Muscle of leg (tissue), 11 donors: Measurements from ENCODE around the gene ZNF341. TPM values are rescaled to one million over a fixed set of nuclear protein-coding genes. Genes with fewer than 3 reads are reported as not detected.
A peak's percentile ranks its signal among the peaks of the same experiment; 100 is the strongest.

ENCODE experiments used
- DNase-seq: peaks from one replicate; pipeline ENCODE4 v3.0.0; 2013
- H3K27ac ChIP-seq: one replicate; pipeline ENCODE4 v1.5.1; 2013; ENCODE audit warnings: mild to moderate bottlenecking, low read length, control low read depth
- H3K27me3 ChIP-seq: one replicate; pipeline ENCODE4 v1.6.1; 2013; ENCODE audit warnings: low read length; ENCODE audit not compliant: control insufficient read depth, insufficient read depth
- H3K36me3 ChIP-seq: one replicate; pipeline ENCODE4 v1.6.1; 2013; ENCODE audit warnings: low read length; ENCODE audit not compliant: control insufficient read depth, insufficient read depth
- H3K4me1 ChIP-seq: one replicate; pipeline ENCODE4 v1.6.1; 2013; ENCODE audit warnings: low read length; ENCODE audit not compliant: control insufficient read depth, insufficient read depth
- H3K4me3 ChIP-seq: one replicate; pipeline ENCODE4 v1.5.1; 2013; ENCODE audit warnings: low read length, control low read depth
- H3K9me3 ChIP-seq: replicated peaks from 2 replicates; pipeline ENCODE4 v1.6.1; 2013; ENCODE audit warnings: low read depth, low read length; ENCODE audit not compliant: control insufficient read depth
- WGBS: methylation state at CpG from one replicate; pipeline ENCODE4 v1.1.5; 2013; ENCODE audit warnings: missing lambda C conversion rate; ENCODE audit not compliant: insufficient coverage; 5-methylcytosine and 5-hydroxymethylcytosine counted together
- polyA plus RNA-seq, 8 donors: library from polyadenylated mRNA; unstranded; fragments of 120-200 nt; gene quantifications; one replicate each; pipeline versions ENCODE4 v1.2.1 to v1.2.3, GENCODE V29; 2013; ENCODE audit warnings: inconsistent platforms in 1 of 8, low replicate concordance in 1 of 8; ENCODE audit not compliant: insufficient read length in 8 of 8, insufficient read depth in 1 of 8
- total RNA-seq: library from RNA; stranded (reverse); fragments of 120-200 nt; gene quantifications from one replicate; pipeline ENCODE4 v1.2.4, GENCODE V29; 2013

The ZNF341 gene
- total and polyA plus RNA-seq, 9 donors = 1.3 to 3.2 (median 2.8) TPM

GRCh38 chr20:33719277-33719988 lies 12.4 kb upstream of the ZNF341 start:
- DNase-seq = peak; percentile 22
- H3K36me3 ChIP-seq = peaks cover 6% of the 10 kb centered on the region
- H3K9me3 ChIP-seq = no peaks in the 10 kb centered on the region
- peaks cover 11% of the 10 kb centered on the region for H3K4me1 ChIP-seq
- peak overlapping the region; percentile 83 for H3K4me3 ChIP-seq
- no peaks in the 10 kb centered on the region for H3K27me3 ChIP-seq
- WGBS = 55% methylated on average over 12 of the region's 13 CpGs
- H3K27ac ChIP-seq = peak overlapping the region; percentile 29

GRCh38 chr20:33719989-33720709 lies 11.6 kb upstream of the ZNF341 start, which contains the start of gene PXMP4:
PXMP4 (minus strand) TSS chr20:33720310; CDS start chr20:33720207, 103 bp downstream.
- no peaks in the 10 kb centered on the region for H3K27me3 ChIP-seq
- WGBS = under 1% methylated on average over 41 of the region's 46 CpGs
- H3K36me3 ChIP-seq = no peaks in the 10 kb centered on the region
- H3K4me3 ChIP-seq = peak within 1 kb of the TSS; percentile 83
- H3K4me1 ChIP-seq = peaks cover 11% of the 10 kb centered on the region
- H3K9me3 ChIP-seq = no peaks in the 10 kb centered on the region
- peak within 1 kb of the TSS; percentile 29 for H3K27ac ChIP-seq
- peak; percentile 100 for DNase-seq

GRCh38 chr20:33721391-33722140 lies 10.2 kb upstream of the ZNF341 start:
- H3K36me3 ChIP-seq = no peaks in the 10 kb centered on the region
- H3K4me3 ChIP-seq = no peak overlapping the region
- WGBS = 100% methylated on average over 3 of the region's 11 CpGs
- H3K9me3 ChIP-seq = no peaks in the 10 kb centered on the region
- no peak for DNase-seq
- H3K27me3 ChIP-seq = no peaks in the 10 kb centered on the region
- no peak overlapping the region for H3K27ac ChIP-seq
- H3K4me1 ChIP-seq = peaks cover 11% of the 10 kb centered on the region

GRCh38 chr20:33724439-33725094 lies 7.2 kb upstream of the ZNF341 start:
- no peak for DNase-seq
- Histone ChIP-seq H3K36me3 (no peaks in the 10 kb centered on the region), H3K4me1 (peaks cover 6% of the 10 kb centered on the region), H3K4me3 (no peak overlapping the region), H3K27me3 (no peaks in the 10 kb centered on the region), H3K9me3 (no peaks in the 10 kb centered on the region), H3K27ac (no peak overlapping the region)
- 50% methylated on average over 1 of the region's 14 CpGs for WGBS

GRCh38 chr20:33725607-33726264 lies 6.1 kb upstream of the ZNF341 start:
- Histone ChIP-seq H3K27ac (no peak overlapping the region), H3K4me1 (no peaks in the 10 kb centered on the region)
- WGBS = no CpG with 5 or more reads among the region's 7 CpGs

GRCh38 chr20:33727115-33727479 lies 4.7 kb upstream of the ZNF341 start:
- no peak for DNase-seq
- H3K9me3 ChIP-seq = no peaks in the 10 kb centered on the region
- WGBS = 96% methylated on average over 4 of the region's 5 CpGs
- H3K4me1 ChIP-seq = peaks cover 7% of the 10 kb centered on the region
- peaks cover 2% of the 10 kb centered on the region for H3K27me3 ChIP-seq
- H3K27ac ChIP-seq = no peak overlapping the region
- H3K36me3 ChIP-seq = no peaks in the 10 kb centered on the region
- no peak overlapping the region for H3K4me3 ChIP-seq

More at GRCh38 chr20:33725607-33726264, 6.1 kb upstream of the ZNF341 start:
- Histone ChIP-seq H3K36me3 (no peaks in the 10 kb centered on the region), H3K27me3 (peaks cover 2% of the 10 kb centered on the region), H3K4me3 (no peak overlapping the region), H3K9me3 (no peaks in the 10 kb centered on the region)
- DNase-seq = no peak

- no peak for DNase-seq
- no peak overlapping the region for H3K4me3 ChIP-seq
- H3K27ac ChIP-seq = no peak overlapping the region
- H3K9me3 ChIP-seq = no peaks in the 10 kb centered on the region
- H3K27me3 ChIP-seq = peaks cover 2% of the 10 kb centered on the region
- H3K4me1 ChIP-seq = peaks cover 12% of the 10 kb centered on the region
- 92% methylated on average over 2 of the region's 3 CpGs for WGBS
- no peaks in the 10 kb centered on the region for H3K36me3 ChIP-seq
Observed at GRCh38 chr20:33727806-33728205, 4.0 kb upstream of the ZNF341 start.

- WGBS = 73% methylated on average over 1 of the region's 2 CpGs
- peaks cover 2% of the 10 kb centered on the region for H3K27me3 ChIP-seq
- no peak for DNase-seq
Observed at GRCh38 chr20:33728463-33728862, 3.3 kb upstream of the ZNF341 start.

GRCh38 chr20:33729101-33729500 lies 2.7 kb upstream of the ZNF341 start:
- no peak overlapping the region for H3K4me3 ChIP-seq
- H3K36me3 ChIP-seq = no peaks in the 10 kb centered on the region
- no peaks in the 10 kb centered on the region for H3K9me3 ChIP-seq
- no peak overlapping the region for H3K27ac ChIP-seq
- H3K4me1 ChIP-seq = peaks cover 21% of the 10 kb centered on the region
- peaks cover 2% of the 10 kb centered on the region for H3K27me3 ChIP-seq
- WGBS = 64% methylated on average over 2 of the region's 4 CpGs
- no peak for DNase-seq

More at GRCh38 chr20:33728463-33728862, 3.3 kb upstream of the ZNF341 start:
- Histone ChIP-seq H3K4me3 (no peak overlapping the region), H3K27ac (no peak overlapping the region), H3K36me3 (no peaks in the 10 kb centered on the region), H3K4me1 (peaks cover 16% of the 10 kb centered on the region), H3K9me3 (no peaks in the 10 kb centered on the region)
